GM19043 (cell line): ENCODE results near the gene MIA3.

Experiments used
- ATAC-seq: cut with Tn5 transposase; IDR thresholded peaks from one replicate; pipeline ENCODE4 v1.9.1; 2021; ENCODE audit warnings: low read depth; ENCODE audit not compliant: unreplicated experiment

MIA3 gene

DNA sequence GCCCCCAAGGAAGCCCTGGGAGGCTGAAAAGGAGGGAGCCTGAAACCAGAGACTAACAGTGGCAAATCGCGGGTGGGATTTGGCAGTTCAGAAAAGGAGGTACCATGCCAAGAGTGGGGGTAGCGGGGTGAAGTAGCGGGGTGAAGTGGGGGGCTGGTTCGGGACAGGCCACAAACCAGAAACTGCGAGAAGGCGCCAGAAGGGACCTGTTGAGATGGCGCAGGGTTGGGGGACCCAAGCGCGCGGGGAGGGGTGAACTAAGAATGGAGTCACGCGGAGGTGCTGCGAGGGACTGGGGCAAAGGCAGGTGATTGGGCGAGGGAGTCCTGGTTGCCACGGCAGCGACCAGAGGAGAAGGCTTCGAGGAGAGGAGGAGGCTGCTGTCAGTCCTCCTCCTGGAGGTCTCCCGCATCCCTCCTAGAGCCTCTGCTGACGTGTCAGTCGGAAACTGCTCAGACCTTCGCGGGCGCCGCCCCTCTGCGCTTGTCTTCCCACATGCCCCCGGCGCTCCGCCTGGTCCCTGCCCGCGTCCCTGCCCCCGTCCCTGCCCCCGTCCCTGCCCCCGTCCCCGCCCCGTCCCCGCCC lies 438 bp upstream of the MIA3 start:
- ATAC-seq: peak; percentile 55

- no peak for ATAC-seq
Observed at GRCh38 chr1:222618880-222619596, 1.1 kb downstream of the MIA3 start.

DNA sequence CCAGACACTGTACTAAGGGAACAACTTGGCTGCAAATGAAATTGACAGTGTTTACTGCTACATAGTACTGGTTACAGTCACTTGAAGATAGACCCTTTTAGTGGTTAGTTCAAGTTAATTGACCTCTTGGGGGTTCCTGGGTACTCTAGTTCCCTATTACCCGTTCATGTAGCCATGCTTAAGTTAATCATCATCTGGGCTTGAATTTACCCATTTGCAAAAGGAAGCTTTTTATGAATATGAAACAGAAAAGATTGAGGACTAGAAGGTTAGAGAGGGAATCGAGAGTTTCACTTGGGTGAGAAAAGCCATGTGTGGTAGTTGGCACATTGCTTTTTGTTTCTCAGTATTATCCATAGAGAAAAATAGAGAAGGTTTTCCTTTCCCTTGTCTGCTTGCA lies 2.7 kb downstream of the MIA3 start:
- ATAC-seq: peak; percentile 62

GRCh38 chr1:222622765-222623164 lies 4.9 kb downstream of the MIA3 start:
- ATAC-seq: no peak

GRCh38 chr1:222623458-222623857 lies 5.6 kb downstream of the MIA3 start:
- ATAC-seq: no peak

DNA sequence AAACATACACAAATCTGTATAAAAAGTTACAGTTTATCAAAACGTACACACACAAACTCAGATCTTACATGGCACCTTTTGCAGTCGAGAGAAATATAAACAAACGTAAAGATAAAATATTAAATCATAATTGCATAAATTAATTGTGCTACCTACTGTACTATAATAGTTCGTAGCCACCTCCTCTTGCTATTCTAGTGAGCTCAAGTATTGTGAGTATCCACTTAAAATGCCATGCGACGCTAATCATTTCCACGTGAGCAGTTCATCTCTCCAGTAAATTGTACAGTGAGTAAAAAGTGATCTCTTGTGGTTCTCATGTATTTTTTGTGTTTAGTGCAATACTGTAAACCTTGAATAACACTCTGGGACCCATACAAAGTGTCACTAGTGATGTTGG lies 6.3 kb downstream of the MIA3 start:
- ATAC-seq: no peak

DNA sequence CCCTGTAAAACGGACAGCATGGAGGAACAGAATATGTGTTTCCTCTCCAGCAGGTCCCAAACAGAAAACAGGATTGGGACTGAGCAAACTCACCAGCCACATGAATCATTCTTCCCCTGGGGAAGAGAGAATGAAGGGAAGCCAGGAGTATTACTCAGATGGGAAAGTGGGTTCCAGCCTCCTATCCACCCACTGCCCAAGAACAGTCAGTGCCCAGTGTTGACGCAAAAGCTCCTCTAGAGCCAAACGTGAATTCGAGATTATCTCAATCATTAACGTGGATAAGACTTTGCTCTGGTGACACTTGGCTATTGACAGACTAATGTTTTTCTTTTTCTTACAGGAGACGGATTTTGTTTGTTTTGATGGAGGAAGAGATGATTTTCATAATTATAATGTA lies 9.3 kb downstream of the MIA3 start:
- ATAC-seq: no peak

DNA sequence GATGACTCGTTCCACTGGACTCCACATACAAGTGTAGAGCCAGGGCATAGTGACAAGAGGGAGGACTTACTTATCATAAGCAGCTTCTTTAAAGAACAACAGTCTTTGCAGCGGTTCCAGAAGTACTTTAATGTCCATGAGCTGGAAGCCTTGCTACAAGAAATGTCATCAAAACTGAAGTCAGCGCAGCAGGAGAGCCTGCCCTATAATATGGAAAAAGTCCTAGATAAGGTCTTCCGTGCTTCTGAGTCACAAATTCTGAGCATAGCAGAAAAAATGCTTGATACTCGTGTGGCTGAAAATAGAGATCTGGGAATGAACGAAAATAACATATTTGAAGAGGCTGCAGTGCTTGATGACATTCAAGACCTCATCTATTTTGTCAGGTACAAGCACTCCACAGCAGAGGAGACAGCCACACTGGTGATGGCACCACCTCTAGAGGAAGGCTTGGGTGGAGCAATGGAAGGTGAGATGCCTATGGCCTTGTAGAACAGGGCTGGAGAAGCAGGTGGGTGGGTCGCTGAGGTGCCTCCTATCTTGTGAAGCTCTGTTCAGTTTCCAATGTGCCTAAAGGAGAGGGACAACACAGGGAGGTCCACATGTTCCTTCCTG lies 12.1 kb downstream of the MIA3 start:
- no peak for ATAC-seq

GRCh38 chr1:222631611-222632208 lies 13.8 kb downstream of the MIA3 start:
- ATAC-seq: no peak

DNA sequence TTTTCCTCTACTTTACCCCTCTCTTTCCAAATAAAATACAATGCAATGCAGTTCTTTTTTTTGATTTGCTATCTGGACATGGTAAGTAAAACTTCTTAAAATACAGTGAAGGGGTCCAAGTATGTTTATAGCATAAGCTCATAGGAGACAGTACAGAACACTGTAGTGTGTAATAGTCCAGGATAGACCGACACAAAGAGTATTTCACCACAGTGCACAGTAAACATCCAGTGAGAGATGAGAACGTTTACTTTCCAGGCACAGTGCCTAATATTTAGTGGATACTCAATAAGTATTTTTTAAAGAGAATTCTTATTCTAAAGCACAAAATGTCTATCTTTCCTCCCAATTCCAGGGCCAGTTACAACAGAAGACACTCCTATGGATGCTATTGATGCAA lies 14.9 kb downstream of the MIA3 start:
- ATAC-seq: no peak

GRCh38 chr1:222634180-222635013 lies 16.5 kb downstream of the MIA3 start:
- ATAC-seq: peak; percentile 90

GRCh38 chr1:222641269-222641948 lies 23.5 kb downstream of the MIA3 start:
- no peak for ATAC-seq

DNA sequence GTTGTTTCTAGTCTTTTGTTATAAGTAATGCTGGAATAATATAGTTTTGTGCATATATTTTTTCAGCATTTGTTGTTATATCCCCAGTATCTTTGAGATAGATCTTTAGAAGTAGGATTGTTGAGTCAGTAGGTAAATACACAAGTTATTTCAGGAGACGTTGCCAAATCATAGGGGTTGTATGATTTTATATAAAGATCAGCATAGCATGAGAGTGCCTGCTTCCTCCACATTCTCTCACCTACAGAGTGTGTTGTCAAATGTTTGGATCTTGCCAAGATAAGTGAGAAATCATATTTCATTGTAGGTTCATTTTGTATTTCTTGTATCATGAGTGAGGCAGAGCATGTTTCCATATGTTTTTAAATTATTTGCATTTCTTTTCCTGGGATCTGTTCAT lies 24.6 kb downstream of the MIA3 start:
- no peak for ATAC-seq

DNA sequence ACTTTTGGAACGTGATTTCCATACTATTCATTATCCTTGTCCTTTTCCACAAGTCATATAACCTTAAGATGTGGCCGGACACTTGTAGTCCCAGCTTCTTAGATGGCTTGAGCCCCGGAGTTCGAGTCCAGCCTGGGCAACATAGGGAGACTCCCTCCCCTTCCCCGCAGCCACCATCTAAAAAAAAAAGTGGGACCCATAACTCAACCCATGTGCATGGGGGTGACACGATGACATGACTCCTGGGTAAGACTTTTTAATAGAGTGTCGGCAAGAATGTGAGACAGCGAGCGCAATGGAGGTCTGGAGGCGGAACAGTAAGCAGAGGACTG lies 25.7 kb downstream of the MIA3 start:
- peak; percentile 17 for ATAC-seq

GRCh38 chr1:222643938-222644635 lies 26.2 kb downstream of the MIA3 start:
- ATAC-seq: peak; percentile 97

GRCh38 chr1:222644636-222644980 lies 26.7 kb downstream of the MIA3 start:
- ATAC-seq: no peak

DNA sequence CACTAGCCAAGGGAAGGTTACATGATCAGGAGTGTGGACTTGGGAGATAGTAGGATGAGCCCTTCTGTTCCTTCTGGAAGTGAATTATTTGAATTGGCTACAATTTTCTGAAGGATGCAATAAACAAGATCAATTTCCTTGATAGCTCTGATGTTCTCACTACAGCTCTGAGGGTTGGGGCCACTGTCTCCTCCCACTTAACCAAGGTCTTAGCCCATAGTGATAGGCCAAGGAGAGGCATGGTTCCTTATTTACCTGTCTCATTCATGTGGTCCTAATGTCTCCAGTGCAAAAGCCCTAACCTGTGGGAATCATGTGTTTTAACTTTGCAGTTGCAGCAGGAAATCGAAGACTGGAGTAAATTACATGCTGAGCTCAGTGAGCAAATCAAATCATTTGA lies 34.8 kb downstream of the MIA3 start:
- no peak for ATAC-seq

DNA sequence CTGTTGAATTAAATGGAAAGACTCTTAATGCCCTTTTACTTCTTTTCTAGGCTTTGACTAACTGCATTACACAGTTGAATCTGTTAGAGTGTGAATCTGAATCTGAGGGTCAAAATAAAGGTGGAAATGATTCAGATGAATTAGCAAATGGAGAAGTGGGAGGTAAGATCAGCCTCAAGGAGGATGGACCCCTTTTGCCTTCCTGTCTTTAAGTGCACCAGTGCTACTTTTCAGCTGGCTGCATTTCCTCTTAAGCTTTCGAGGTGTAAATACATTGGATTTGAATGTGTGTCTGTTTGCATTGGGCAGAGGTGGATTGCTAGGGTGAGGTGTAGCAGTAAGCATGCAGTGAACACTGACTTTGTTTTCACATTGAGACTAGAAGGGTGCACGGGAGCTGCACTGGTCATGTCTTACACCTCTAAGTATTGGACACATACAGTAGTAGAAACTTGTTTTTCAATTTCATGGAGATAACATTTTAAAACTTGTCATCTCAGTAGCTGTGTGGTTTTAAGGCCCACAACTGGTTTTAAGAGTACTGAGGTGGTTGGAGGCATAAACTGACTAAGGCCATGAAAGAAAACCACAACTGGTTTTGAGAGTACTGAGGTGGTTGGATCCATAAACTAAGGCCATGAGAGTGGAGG lies 35.4 kb downstream of the MIA3 start:
- peak; percentile 51 for ATAC-seq

GRCh38 chr1:222654849-222655248 lies 37.0 kb downstream of the MIA3 start:
- peak; percentile 92 for ATAC-seq
